Measurements from ENCODE around the gene DCPS.

GRCh38 chr11:126335463-126335760 lies 31.6 kb downstream of the DCPS start:
- TF ChIP-seq CTCF (conservative IDR thresholded peaks at IDR 0.05; ENCODE audit: low read depth, low read length), result no peak
- no peak for TF ChIP-seq EZH2 (IDR thresholded peaks at IDR 0.05; ENCODE audit: borderline replicate concordance, low read depth, low read length, poor library complexity, severe bottlenecking)
